Endothelial cell of umbilical vein (primary cell): ENCODE measurements around the gene CLDND1.

Experiments used
- CTCF ChIP-seq, 2 donors: IDR thresholded peaks; 1 replicate in 1 of 2; 2 replicates in 1 of 2; pipeline ENCODE4 v1.5.1; 2011; ENCODE audit warnings: low read length in 2 of 2, mild to moderate bottlenecking in 2 of 2, moderate library complexity in 2 of 2, control low read depth in 1 of 2, inconsistent platforms in 1 of 2, low read depth in 1 of 2; ENCODE audit not compliant: insufficient read depth in 1 of 2; ENCODE audit errors: extremely low read depth in 1 of 2
- EZH2 ChIP-seq: IDR thresholded peaks from 2 replicates; pipeline ENCODE4 v1.6.1; 2012; ENCODE audit warnings: borderline replicate concordance, low read depth, mild to moderate bottlenecking, moderate library complexity, low read length, inconsistent platforms; ENCODE audit not compliant: severe bottlenecking
- FOS ChIP-seq: IDR thresholded peaks from 2 replicates; pipeline ENCODE4 v1.6.1; 2011; ENCODE audit warnings: mild to moderate bottlenecking, low read length, moderate library complexity, borderline replicate concordance; ENCODE audit not compliant: insufficient read depth
- JUN ChIP-seq: IDR thresholded peaks from 2 replicates; pipeline ENCODE4 v1.6.1; 2011; ENCODE audit warnings: borderline replicate concordance, low read depth; ENCODE audit not compliant: insufficient read length, insufficient read depth
- MAX ChIP-seq: IDR thresholded peaks from 2 replicates; pipeline ENCODE4 v1.6.1; 2011; ENCODE audit not compliant: insufficient read depth, insufficient read length
- MYC ChIP-seq: IDR thresholded peaks from one replicate; pipeline ENCODE4 v1.6.1; 2011; ENCODE audit warnings: mild to moderate bottlenecking, low read depth, low read length
- POLR2A ChIP-seq: IDR thresholded peaks from 2 replicates; pipeline ENCODE4 v1.6.1; 2012; ENCODE audit warnings: low read depth, mild to moderate bottlenecking, control low read depth, low read length
- POLR2AphosphoS5 ChIP-seq: IDR thresholded peaks from 2 replicates; pipeline ENCODE4 v1.6.1; 2012; ENCODE audit warnings: low read depth, mild to moderate bottlenecking, control low read depth, low read length, moderate library complexity; ENCODE audit not compliant: insufficient read depth

GRCh38 chr3:98534168-98534567, 11.5 kb upstream of the CLDND1 start:
- TF ChIP-seq POLR2AphosphoS5 (no peak), CTCF (IDR thresholded peaks at IDR 0.05; ENCODE audit: extremely low read depth in 1 of 2, insufficient read depth in 1 of 2, low read depth in 1 of 2, low read length in 2 of 2) (no peak), POLR2A (no peak), MYC (no peak), EZH2 (no peak), FOS (no peak), MAX (no peak), JUN (no peak)
